Measurements from ENCODE around the gene CSK.

The CSK gene

GRCh38 chr15:74831813-74832495, 50.1 kb downstream of the CSK start:
- H3K27me3 ChIP-seq (ENCODE audit: insufficient read depth, low read length), result peaks cover 35% of the 10 kb centered on the region

DNA sequence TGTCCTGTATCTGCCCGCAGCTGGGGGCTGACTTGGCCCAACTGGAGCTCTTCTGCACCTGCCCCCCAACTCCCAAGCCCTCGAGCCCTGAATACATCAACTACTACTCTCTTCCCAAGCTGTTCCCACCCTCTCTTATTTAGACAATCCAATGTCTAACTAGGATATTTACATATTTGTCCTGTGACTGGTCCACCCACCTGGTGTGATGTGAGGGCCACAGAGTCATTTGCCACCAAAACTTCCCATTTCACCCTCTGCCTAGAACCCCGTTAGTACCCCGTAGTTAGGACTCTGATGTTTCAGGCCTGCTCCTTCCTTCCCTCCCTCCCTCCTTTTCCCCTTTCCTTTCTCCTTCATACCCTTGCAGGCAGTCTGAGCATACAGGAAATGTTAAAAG, 50.9 kb downstream of the CSK start:
- H3K4me1 ChIP-seq (ENCODE audit: insufficient read depth, low read length), result peaks cover 6% of the 10 kb centered on the region

More at GRCh38 chr15:74831813-74832495, 50.1 kb downstream of the CSK start:
- no peaks in the 10 kb centered on the region for H3K9me3 ChIP-seq (ENCODE audit: low read length)
- peaks cover 6% of the 10 kb centered on the region for H3K4me1 ChIP-seq (ENCODE audit: insufficient read depth, low read length)
- H3K36me3 ChIP-seq (ENCODE audit: insufficient read depth, low read length), result peaks cover 4% of the 10 kb centered on the region
- H3K4me3 ChIP-seq (ENCODE audit: low read length), result no peak overlapping the region
- no peak overlapping the region for H2AFZ ChIP-seq (ENCODE audit: low read depth, low read length)

GRCh38 chr15:74833376-74834107, 51.7 kb downstream of the CSK start:
- H3K4me1 ChIP-seq (ENCODE audit: insufficient read depth, low read length), result peaks cover 6% of the 10 kb centered on the region
- no peak overlapping the region for H3K4me3 ChIP-seq (ENCODE audit: low read length)
- no peaks in the 10 kb centered on the region for H3K9me3 ChIP-seq (ENCODE audit: low read length)
- no peak overlapping the region for H2AFZ ChIP-seq (ENCODE audit: low read depth, low read length)
- peaks cover 19% of the 10 kb centered on the region for H3K27me3 ChIP-seq (ENCODE audit: insufficient read depth, low read length)
- peaks cover 4% of the 10 kb centered on the region for H3K36me3 ChIP-seq (ENCODE audit: insufficient read depth, low read length)

More for the DNA sequence above, 50.9 kb downstream of the CSK start:
- H2AFZ ChIP-seq (ENCODE audit: low read depth, low read length), result no peak overlapping the region
- no peaks in the 10 kb centered on the region for H3K9me3 ChIP-seq (ENCODE audit: low read length)
- no peak overlapping the region for H3K4me3 ChIP-seq (ENCODE audit: low read length)
- peaks cover 4% of the 10 kb centered on the region for H3K36me3 ChIP-seq (ENCODE audit: insufficient read depth, low read length)
- H3K27me3 ChIP-seq (ENCODE audit: insufficient read depth, low read length), result peaks cover 26% of the 10 kb centered on the region

DNA sequence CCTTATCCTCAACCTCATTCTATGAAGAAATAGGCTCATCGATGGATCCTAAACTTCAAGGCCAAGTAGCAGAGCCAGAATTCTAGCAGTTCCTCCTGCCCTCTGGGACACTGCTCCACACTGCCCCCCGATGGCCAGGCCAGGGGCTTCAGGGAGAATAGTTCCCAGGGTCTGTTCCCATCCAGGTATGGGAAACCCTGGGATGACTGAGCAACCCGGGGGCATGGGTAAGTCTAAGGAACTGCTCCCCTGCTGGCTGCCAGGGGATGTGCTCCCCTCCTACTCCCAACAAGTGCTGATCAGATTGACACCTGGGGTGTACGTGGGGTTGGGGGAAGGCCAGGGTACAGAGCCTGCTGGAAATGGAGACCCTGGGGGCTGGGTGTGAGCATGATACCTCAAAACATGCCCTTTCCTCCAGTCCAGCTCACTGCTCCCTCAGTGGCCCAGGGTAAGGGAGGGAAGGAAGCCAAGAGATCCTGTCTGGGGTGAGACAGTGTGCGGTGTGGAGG, 53.5 kb downstream of the CSK start:
- no peak overlapping the region for H3K4me3 ChIP-seq (ENCODE audit: low read length)
- H3K36me3 ChIP-seq (ENCODE audit: insufficient read depth, low read length), result peaks cover 4% of the 10 kb centered on the region
- H2AFZ ChIP-seq (ENCODE audit: low read depth, low read length), result no peak overlapping the region
- H3K9me3 ChIP-seq (ENCODE audit: low read length), result no peaks in the 10 kb centered on the region
- H3K4me1 ChIP-seq (ENCODE audit: insufficient read depth, low read length), result peaks cover 6% of the 10 kb centered on the region
- peaks cover 11% of the 10 kb centered on the region for H3K27me3 ChIP-seq (ENCODE audit: insufficient read depth, low read length)

- Histone ChIP-seq H3K36me3 (ENCODE audit: insufficient read depth, low read length) (peaks cover 11% of the 10 kb centered on the region), H3K9me3 (ENCODE audit: low read length) (no peaks in the 10 kb centered on the region), H2AFZ (ENCODE audit: low read depth, low read length) (no peak overlapping the region)
These were observed 55.0 kb downstream of the CSK start for GRCh38 chr15:74836846-74837245.

GRCh38 chr15:74837482-74838136, 55.7 kb downstream of the CSK start:
- Histone ChIP-seq H2AFZ (ENCODE audit: low read depth, low read length) (no peak overlapping the region), H3K9me3 (ENCODE audit: low read length) (no peaks in the 10 kb centered on the region), H3K27me3 (ENCODE audit: insufficient read depth, low read length) (no peaks in the 10 kb centered on the region), H3K4me3 (ENCODE audit: low read length) (no peak overlapping the region), H3K4me1 (ENCODE audit: insufficient read depth, low read length) (peaks cover 8% of the 10 kb centered on the region), H3K36me3 (ENCODE audit: insufficient read depth, low read length) (peaks cover 11% of the 10 kb centered on the region)

More at GRCh38 chr15:74836846-74837245, 55.0 kb downstream of the CSK start:
- Histone ChIP-seq H3K4me1 (ENCODE audit: insufficient read depth, low read length) (peaks cover 8% of the 10 kb centered on the region), H3K4me3 (ENCODE audit: low read length) (no peak overlapping the region), H3K27me3 (ENCODE audit: insufficient read depth, low read length) (no peaks in the 10 kb centered on the region)

DNA sequence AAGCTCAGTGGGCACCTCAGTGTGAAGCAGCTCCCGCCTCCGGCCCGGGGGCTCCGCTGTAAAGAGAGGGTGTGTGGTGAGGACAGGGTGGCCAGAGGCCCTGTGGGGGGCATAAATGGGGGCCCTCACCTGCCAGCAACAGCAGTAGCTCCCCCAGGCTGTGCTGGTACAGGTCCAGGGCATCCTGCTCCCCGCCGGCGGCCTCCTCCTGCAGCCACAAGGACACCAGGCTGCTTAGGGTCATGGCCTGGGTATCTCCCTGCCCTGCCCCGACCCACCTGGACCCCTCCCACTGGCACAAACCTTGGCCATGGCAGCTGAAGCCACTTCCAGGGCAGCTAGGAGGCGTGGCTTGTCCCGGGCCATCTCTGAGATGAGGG, 56.2 kb downstream of the CSK start:
- Histone ChIP-seq H3K27me3 (ENCODE audit: insufficient read depth, low read length) (no peaks in the 10 kb centered on the region), H3K9me3 (ENCODE audit: low read length) (no peaks in the 10 kb centered on the region), H3K36me3 (ENCODE audit: insufficient read depth, low read length) (peaks cover 11% of the 10 kb centered on the region), H3K4me1 (ENCODE audit: insufficient read depth, low read length) (peaks cover 8% of the 10 kb centered on the region), H3K4me3 (ENCODE audit: low read length) (no peak overlapping the region), H2AFZ (ENCODE audit: low read depth, low read length) (no peak overlapping the region)

- Histone ChIP-seq H3K36me3 (ENCODE audit: insufficient read depth, low read length) (peaks cover 11% of the 10 kb centered on the region), H3K4me3 (ENCODE audit: low read length) (no peak overlapping the region), H3K4me1 (ENCODE audit: insufficient read depth, low read length) (peaks cover 15% of the 10 kb centered on the region), H3K27me3 (ENCODE audit: insufficient read depth, low read length) (no peaks in the 10 kb centered on the region), H2AFZ (ENCODE audit: low read depth, low read length) (no peak overlapping the region), H3K9me3 (ENCODE audit: low read length) (no peaks in the 10 kb centered on the region)
These were observed 57.1 kb downstream of the CSK start for GRCh38 chr15:74838746-74839525.

DNA sequence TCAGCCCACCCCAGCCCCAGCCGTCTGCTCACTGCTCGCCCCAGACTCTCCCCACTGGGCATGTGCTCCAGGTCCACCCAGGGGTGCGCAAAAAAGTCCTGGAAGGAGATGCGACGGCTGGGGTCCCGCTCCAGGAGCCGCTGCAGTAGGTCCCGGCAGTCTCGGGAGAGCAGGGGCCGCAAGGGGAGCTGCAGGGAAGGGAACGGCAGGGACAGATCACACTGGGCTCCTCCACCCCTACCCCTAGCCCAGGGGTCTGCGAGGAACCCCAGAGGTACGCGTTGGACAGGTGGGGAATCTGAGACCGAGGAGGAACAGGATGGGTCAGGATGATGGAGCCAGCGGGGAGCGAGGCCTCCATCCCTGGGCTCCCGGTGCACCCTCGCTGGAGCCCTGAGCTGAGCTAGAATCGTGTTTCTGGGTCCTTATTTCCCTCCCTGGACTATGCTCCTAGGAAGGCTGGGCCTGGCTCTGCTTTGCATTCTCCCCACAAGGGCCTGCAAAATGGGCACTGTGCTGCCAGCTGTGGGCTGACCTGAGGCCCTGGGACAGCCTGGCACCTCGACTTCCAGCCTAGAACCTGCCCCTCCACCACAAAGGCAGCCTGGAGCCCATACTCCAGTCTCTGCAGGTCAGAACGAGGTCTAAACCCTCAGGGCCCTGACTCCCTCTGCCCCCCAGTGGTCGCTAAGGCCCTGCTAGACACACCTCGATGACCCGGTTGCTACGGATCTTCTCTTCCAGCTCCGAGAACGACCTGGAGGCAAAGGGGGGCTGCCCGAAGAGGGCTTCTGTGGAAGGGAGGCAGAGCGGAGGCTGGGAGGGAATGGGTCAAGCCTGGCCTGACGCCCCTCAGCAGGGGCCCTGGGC, 57.9 kb downstream of the CSK start:
- Histone ChIP-seq H3K36me3 (ENCODE audit: insufficient read depth, low read length) (peaks cover 13% of the 10 kb centered on the region), H3K9me3 (ENCODE audit: low read length) (no peaks in the 10 kb centered on the region), H2AFZ (ENCODE audit: low read depth, low read length) (no peak overlapping the region)

DNA sequence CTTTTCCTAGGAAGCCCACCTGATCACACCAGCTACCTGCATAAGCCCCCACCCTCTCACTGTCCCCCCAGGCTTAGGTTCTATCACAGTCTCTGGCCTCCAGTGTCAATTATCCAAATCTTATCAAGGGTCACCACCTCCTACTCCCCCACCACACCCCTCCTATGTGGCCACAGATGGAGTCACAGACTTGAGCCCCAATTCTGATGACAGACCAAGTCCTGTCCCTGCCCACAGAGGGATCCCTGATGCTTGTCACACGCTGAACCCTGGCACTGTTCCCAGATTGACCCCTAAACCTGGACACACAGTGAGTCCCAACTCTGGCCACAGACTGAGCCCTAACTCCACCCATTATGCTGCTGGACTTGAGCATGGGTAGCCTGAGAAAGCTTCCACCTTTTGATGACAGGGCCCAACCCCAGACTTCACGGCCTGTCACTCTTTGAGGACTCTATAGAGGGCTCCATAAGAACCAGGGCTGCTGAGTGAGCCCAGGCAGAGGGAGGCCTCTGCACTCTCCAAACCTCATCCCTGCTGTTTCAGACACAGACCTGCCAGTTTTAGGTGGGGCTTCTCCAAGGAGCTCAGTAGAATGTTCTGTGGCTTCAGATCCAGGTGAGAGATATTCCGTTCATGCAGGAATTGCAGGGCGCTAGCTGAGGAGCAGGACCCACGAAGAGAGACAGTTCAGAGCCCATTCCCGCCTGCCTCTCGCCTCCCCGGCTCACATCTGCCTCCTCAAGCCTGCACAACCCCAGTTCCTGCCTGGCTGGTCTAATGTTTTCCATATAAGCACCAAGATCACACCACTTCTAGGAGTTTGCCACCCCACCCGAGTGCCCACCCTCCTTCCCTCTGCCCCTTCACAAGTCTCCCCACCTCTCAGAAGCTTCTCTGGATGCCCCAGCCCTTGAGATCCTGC, 59.2 kb downstream of the CSK start:
- H3K27me3 ChIP-seq (ENCODE audit: insufficient read depth, low read length), result no peaks in the 10 kb centered on the region
- no peak overlapping the region for H2AFZ ChIP-seq (ENCODE audit: low read depth, low read length)
- H3K4me1 ChIP-seq (ENCODE audit: insufficient read depth, low read length), result peaks cover 15% of the 10 kb centered on the region
- H3K36me3 ChIP-seq (ENCODE audit: insufficient read depth, low read length), result peaks cover 12% of the 10 kb centered on the region
- no peak overlapping the region for H3K4me3 ChIP-seq (ENCODE audit: low read length)
- no peaks in the 10 kb centered on the region for H3K9me3 ChIP-seq (ENCODE audit: low read length)

More for the DNA sequence above, 57.9 kb downstream of the CSK start:
- no peaks in the 10 kb centered on the region for H3K27me3 ChIP-seq (ENCODE audit: insufficient read depth, low read length)
- peaks cover 15% of the 10 kb centered on the region for H3K4me1 ChIP-seq (ENCODE audit: insufficient read depth, low read length)
- no peak overlapping the region for H3K4me3 ChIP-seq (ENCODE audit: low read length)

DNA sequence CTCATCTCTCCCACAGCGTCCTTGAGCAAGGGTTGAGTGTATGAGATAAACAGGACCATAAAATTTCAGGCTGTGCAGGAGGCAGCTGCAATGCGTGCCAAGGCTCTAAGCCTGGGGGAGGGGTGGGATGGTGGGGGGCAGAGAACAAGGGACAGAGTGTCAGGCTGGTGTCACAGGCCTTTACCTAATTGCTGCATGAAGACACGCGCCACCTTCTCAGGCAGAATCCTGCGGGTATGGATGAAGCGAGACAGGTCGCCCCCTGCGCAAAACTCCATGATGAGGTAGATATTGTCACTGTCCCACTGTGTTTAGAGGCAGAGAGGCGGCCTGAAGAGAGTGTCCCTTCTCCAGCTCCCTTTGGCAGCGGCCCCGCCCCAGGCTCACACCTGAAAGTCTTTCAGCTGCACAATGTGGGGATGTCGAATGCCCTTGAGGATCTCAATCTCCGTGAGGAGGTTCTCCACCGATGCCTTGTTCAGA, 60.1 kb downstream of the CSK start:
- H3K36me3 ChIP-seq (ENCODE audit: insufficient read depth, low read length), result peaks cover 12% of the 10 kb centered on the region
- no peak overlapping the region for H2AFZ ChIP-seq (ENCODE audit: low read depth, low read length)
- H3K9me3 ChIP-seq (ENCODE audit: low read length), result no peaks in the 10 kb centered on the region
- H3K4me1 ChIP-seq (ENCODE audit: insufficient read depth, low read length), result peaks cover 15% of the 10 kb centered on the region
- H3K4me3 ChIP-seq (ENCODE audit: low read length), result peak overlapping the region; percentile 67
- no peaks in the 10 kb centered on the region for H3K27me3 ChIP-seq (ENCODE audit: insufficient read depth, low read length)

Data from neuron (in vitro differentiated cells).